Adrenal gland (tissue), 5 donors: ENCODE results near the gene ELMO2.

Source experiments
- CTCF ChIP-seq, 6 experiments: fragments of 450-650 bp in 4 of 6; fragments of 200-600 bp in 2 of 6; sonication (generic) in 1 of 6; IDR thresholded peaks; 1 replicate in 5 of 6; 2 replicates in 1 of 6; pipeline versions ENCODE4 v1.5.1 to v1.8.0; 2016 to 2021; ENCODE audit warnings: antibody characterized with exemption in 6 of 6, mild to moderate bottlenecking in 2 of 6, moderate library complexity in 1 of 6
- POLR2A ChIP-seq, 2 donors: fragments of 450-650 bp; IDR thresholded peaks; one replicate each; pipeline ENCODE4 v1.6.1; 2017; ENCODE audit warnings: antibody characterized with exemption in 2 of 2, mild to moderate bottlenecking in 2 of 2, moderate library complexity in 1 of 2
- donor health status: DM: no; HTN: no; CAD: no.

- no peak for TF ChIP-seq CTCF (IDR thresholded peaks at IDR 0.05)
- TF ChIP-seq POLR2A (IDR thresholded peaks at IDR 0.05): no peak
Measured at GRCh38 chr20:46354920-46355654, 51.3 kb downstream of the ELMO2 start.
